HG03521 (cell line): ENCODE data around the gene LRBA.

Experiments used
- ATAC-seq: cut with Tn5 transposase; IDR thresholded peaks from one replicate; pipeline ENCODE4 v1.9.1; 2021; ENCODE audit warnings: mild to moderate bottlenecking, moderate library complexity; ENCODE audit not compliant: unreplicated experiment

The LRBA gene

GRCh38 chr4:150888217-150888616, 126.9 kb downstream of the LRBA start:
- ATAC-seq: no peak

DNA sequence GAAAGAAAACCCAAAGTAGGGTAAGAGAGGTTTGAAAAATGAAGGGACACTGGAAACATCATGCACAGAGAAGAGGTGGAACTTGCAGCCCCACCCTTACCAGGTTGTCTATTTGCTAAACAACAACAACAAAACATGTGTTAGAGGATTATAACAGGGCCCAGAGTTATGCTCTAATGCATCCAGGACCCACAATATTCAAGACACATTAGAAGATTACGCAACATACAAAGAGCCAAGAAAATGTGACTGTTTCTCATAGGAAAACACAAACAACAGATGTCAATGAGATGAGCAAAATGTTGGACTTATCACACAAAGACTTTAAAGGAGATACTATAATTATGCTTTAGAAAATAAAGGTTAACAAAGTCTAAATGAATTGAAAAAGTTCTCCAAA, 128.5 kb downstream of the LRBA start:
- no peak for ATAC-seq

GRCh38 chr4:150884625-150885024, 130.5 kb downstream of the LRBA start:
- no peak for ATAC-seq

GRCh38 chr4:150875367-150875766, 139.7 kb downstream of the LRBA start:
- no peak for ATAC-seq

DNA sequence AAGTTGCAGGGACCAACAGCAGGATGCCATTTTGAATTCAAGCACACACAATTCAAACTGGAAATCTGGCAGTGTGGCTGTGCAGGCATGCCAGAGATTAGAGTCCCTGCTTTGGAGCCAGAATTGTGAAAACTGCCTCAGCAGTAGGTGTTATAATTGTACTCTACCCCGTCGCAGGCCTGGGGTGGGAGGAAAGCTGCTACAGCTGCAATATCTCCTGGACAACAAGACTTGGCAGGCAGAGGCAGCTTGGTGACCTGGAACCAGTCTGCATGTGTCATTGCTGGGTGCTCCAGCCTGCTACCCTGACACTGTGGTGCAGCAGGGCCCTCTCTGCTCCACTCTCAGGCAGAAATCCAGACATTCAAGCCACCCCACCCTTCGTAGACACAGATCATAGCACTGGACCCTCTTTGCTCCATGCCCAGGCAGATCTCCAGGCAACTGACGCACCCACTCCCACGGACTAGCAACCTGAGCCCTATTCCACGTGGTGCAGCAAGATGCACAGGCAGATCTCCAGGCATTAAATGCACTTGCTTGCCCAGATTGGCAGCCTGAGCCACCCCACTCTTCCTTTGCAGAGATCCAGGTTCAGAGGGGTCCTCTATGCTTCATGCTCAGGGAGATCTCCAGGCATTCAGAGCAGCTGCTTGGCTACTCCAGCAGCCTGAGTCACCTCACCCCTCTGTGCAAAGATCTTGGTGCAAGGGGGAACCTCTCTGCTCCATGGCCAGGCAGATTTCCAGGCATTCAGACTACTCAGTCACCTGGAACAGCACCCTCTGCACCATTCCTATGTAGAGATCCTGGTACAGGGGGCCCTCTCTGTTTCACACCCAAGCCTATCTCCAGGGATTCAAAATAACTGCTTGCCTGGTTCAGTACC, 140.5 kb downstream of the LRBA start:
- ATAC-seq: no peak

DNA sequence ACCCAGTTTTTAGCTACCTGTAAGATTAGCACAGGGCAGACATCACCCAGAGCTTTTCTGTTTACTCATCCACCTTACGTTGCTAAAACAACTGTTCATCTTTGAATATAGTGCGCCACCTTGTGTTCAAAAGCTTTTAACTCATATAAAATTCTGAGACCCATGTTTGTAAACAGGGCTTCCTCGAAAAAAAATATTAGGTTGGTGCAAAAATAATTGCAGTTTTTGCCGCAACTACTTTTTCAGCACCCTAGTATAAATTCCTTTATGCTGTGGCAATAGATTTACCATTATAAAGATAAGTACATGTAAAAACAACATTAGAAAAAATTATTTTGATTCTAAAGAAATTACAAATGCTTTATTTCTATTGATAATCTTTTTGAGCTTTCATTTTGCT, 147.9 kb downstream of the LRBA start:
- peak; percentile 87 for ATAC-seq

- ATAC-seq: no peak
Measured at GRCh38 chr4:150863456-150863855, 151.6 kb downstream of the LRBA start.

- no peak for ATAC-seq
Measured at GRCh38 chr4:150862829-150863228, 152.3 kb downstream of the LRBA start.

GRCh38 chr4:150859453-150859852, 155.6 kb downstream of the LRBA start:
- no peak for ATAC-seq

DNA sequence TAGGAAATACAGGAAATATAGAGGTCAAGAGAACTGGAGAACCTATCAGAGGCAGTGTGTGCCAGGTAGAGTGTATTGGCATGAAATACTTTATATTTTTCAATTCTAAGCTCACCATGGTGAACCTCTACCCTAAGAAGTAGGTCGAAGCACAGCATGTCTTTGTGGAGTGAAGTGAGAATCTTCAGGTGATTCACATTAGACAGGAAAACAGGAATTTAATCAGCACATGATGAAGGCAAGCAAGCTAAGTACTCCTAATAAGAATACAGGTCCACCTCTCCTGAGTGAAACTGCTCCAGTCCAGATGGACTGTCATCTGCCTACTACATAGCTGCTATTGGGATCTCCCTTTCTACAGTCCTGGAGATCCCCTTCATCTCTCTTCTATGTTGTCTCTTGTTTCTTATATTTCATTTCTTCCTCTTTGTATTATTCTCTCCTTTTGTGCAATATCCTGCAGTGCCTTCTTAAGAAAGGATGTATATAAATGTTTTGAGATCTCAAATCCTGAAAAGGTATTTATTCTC, 159.0 kb downstream of the LRBA start:
- no peak for ATAC-seq

- ATAC-seq: no peak
Measured at GRCh38 chr4:150854600-150854999, 160.5 kb downstream of the LRBA start.

GRCh38 chr4:150853882-150854281, 161.2 kb downstream of the LRBA start:
- no peak for ATAC-seq

DNA sequence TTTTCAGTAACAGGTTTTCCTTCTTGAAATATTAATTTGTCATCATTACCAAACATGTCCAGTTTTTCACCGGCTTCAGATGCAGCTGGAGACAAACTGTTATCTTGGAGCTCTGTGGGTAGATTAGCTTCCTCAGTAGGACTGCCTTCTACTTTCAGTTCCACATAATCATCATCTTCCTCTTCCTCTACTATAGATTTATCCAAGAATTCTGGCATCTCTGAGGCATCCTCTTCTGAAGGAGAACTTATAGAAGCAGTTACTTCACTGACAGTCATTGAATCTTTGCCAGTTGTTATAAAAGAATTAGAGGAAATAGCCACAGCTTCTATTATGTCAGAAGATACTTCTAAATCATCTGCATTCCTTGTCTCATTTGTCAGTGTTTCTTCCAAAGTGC, 162.9 kb downstream of the LRBA start:
- no peak for ATAC-seq

DNA sequence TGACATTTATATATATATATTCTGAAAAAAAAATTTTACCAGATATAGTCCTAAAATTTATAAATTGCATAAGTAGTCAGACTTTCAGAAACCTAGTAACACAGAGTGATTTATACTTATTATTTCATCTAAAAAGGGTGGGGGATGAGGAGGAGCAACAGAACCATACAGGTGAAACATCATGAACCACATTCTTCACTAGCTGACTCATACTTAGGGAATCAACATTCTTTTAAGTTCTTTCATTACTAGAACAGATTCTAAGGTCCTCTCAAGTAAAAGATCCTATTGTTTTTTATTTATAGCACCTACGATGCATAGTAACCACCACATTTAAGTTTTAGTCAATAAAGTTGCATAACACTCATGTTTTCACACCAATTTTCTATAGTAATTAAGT, 166.1 kb downstream of the LRBA start:
- no peak for ATAC-seq

- peak; percentile 95 for ATAC-seq
Measured at GRCh38 chr4:150828159-150828558, 186.9 kb downstream of the LRBA start.

DNA sequence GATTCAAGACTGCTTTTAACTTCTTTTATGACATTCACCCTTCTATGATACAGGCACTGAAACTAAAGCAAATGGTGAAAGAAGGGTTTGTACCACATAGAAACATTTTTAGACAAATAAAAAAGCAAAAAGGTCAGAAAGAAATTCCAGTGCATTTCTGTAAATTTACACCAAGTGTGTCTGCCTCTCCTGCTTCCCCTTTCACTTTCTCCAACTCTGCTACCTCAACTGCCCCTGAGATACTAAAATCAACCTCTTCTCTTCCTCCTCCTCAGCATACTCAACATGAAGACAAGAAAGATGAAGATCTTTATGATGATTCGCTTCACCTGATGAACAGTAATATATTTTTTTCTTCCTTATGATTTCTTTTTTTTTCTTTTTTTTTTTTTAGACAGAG, 187.9 kb downstream of the LRBA start:
- ATAC-seq: no peak

- no peak for ATAC-seq
Measured at GRCh38 chr4:150826306-150826705, 188.8 kb downstream of the LRBA start.

- no peak for ATAC-seq
Measured at GRCh38 chr4:150822407-150822806, 192.7 kb downstream of the LRBA start.

GRCh38 chr4:150821641-150822040, 193.4 kb downstream of the LRBA start:
- no peak for ATAC-seq

DNA sequence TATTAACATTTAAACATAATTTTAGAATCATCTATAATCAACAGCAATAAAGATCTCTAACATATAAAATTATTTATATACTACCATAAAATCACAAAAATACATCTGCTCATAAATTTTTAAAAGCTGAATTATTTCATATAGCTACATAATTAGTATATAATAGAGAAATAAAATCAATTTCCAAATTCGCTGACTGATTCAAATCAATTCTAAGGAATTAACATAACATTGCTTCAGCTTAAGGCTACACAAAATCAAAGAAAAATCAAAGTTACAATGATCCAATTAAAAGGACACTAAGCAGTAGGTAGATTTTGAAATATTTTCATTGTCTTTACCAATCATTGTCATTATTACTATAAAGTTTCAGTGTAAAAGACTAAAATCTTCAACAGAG, 194.7 kb downstream of the LRBA start:
- ATAC-seq: no peak

DNA sequence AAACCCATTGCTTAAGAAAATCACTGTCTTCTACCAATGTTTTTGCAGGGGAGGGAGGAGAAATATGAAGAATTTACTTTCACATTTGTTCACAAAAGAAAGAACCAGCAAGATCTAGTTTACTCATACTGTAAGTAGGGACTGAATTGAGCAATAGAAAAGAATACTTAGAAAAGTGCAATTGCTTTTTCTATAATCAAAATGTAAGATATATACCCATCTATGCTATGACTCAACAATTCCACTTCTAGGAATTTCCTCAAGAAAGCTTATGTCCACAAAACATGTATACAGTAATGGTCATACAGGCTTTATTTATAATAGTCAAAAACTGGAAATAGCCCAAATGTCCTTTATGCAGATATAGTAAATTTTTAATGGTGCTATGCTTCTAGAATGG, 196.4 kb downstream of the LRBA start:
- ATAC-seq: no peak

DNA sequence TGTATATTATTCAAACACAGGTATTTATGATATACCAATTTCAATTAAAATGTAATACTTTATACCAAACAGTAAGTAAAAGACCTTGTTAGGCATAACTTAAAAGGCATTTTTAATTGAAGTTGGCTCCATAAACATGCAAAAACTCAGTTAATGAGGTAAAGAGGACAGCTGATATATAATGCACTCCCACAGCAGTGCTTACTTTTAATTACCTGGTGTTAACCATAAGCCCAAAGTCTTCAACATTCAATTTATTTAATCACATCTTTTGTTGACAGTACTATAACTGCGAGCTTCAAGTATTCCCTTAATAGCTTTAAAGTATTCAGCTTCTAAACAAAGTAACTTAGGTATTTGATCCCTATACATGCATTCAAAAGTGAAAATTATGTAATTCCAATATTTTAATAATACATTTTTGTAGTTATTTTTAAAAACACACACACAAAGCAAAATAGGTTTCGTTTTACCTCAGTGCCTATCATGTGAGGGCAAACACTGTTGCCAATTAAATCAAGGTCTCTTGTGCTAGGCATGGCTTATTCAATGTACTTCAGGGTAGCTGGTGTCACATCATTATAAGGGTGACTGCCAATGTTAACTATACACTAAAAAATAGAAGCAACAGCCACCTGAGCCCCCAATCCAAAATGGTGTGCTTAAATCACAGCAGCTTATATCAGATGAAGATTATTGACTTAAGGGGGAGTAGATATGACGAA, 197.1 kb downstream of the LRBA start:
- ATAC-seq: no peak
